Measurements from ENCODE around the gene CACNB1. TPM values are rescaled to one million over a fixed set of nuclear protein-coding genes. Genes with fewer than 3 reads are reported as not detected.

Gene CACNB1
- polyA plus RNA-seq, 1 donor from 2014 or later, result 18.9 TPM

GRCh38 chr17:39147221-39148185 is 50.0 kb downstream of the CACNB1 start:
- peaks cover 17% of the 10 kb centered on the region for H3K27me3 ChIP-seq (ENCODE audit: insufficient read depth, low read depth, low read length)
- H3K9ac ChIP-seq (ENCODE audit: low read length), result no peak overlapping the region
- TF ChIP-seq RAD21 (conservative IDR thresholded peaks at IDR 0.05) (no peak), TAF1 (IDR thresholded peaks at IDR 0.05; ENCODE audit: low read depth) (no peak), EZH2 (IDR thresholded peaks at IDR 0.05; ENCODE audit: borderline replicate concordance, insufficient read depth, low read length, poor library complexity, severe bottlenecking) (no peak)
- H4K20me1 ChIP-seq (ENCODE audit: insufficient read depth), result no peaks in the 10 kb centered on the region
- no peaks in the 10 kb centered on the region for H3K9me2 ChIP-seq (ENCODE audit: insufficient read depth, low read length)
- no peak overlapping the region for H3K4me2 ChIP-seq (ENCODE audit: low read length)
- no peak overlapping the region for H3K27ac ChIP-seq (ENCODE audit: low read length)
- no peaks in the 10 kb centered on the region for H3F3A ChIP-seq (ENCODE audit: insufficient read depth, low read length, poor library complexity, severe bottlenecking)
- no peak overlapping the region for H3K4me3 ChIP-seq (ENCODE audit: low read length)
- H3K9me3 ChIP-seq (ENCODE audit: low read length), result no peaks in the 10 kb centered on the region
- H2AFZ ChIP-seq (ENCODE audit: low read depth, low read length), result no peak overlapping the region
- no peaks in the 10 kb centered on the region for H3K79me2 ChIP-seq (replicated peaks; ENCODE audit: insufficient read depth, low read length)
- no peaks in the 10 kb centered on the region for H3K36me3 ChIP-seq (ENCODE audit: insufficient read depth, low read length)

- TF ChIP-seq POLR2AphosphoS5 (IDR thresholded peaks at IDR 0.05) (no peak), REST (IDR thresholded peaks at IDR 0.05; ENCODE audit: borderline replicate concordance) (no peak), EZH2 (IDR thresholded peaks at IDR 0.05; ENCODE audit: borderline replicate concordance, insufficient read depth, low read length, poor library complexity, severe bottlenecking) (no peak), EP300 (conservative IDR thresholded peaks at IDR 0.05; ENCODE audit: poor library complexity, severe bottlenecking) (no peak), CTCF (IDR thresholded peaks at IDR 0.05; ENCODE audit: poor library complexity, severe bottlenecking) (no peak), TAF1 (IDR thresholded peaks at IDR 0.05; ENCODE audit: low read depth) (no peak), SMC3 (conservative IDR thresholded peaks at IDR 0.05; ENCODE audit: poor library complexity) (no peak), MXI1 (conservative IDR thresholded peaks at IDR 0.05; ENCODE audit: poor library complexity, severe bottlenecking) (no peak), RAD21 (conservative IDR thresholded peaks at IDR 0.05) (no peak)
- Histone ChIP-seq H3K79me2 (replicated peaks; ENCODE audit: insufficient read depth, low read length) (no peaks in the 10 kb centered on the region), H3K9ac (ENCODE audit: low read length) (no peak overlapping the region), H4K20me1 (ENCODE audit: insufficient read depth) (no peaks in the 10 kb centered on the region), H3K9me3 (ENCODE audit: low read length) (no peaks in the 10 kb centered on the region), H3K27me3 (ENCODE audit: insufficient read depth, low read depth, low read length) (peaks cover 17% of the 10 kb centered on the region), H3K4me2 (ENCODE audit: low read length) (no peak overlapping the region), H3F3A (ENCODE audit: insufficient read depth, low read length, poor library complexity, severe bottlenecking) (no peaks in the 10 kb centered on the region), H2AFZ (ENCODE audit: low read depth, low read length) (no peak overlapping the region), H3K9me2 (ENCODE audit: insufficient read depth, low read length) (no peaks in the 10 kb centered on the region), H3K36me3 (ENCODE audit: insufficient read depth, low read length) (no peaks in the 10 kb centered on the region), H3K27ac (ENCODE audit: low read length) (no peak overlapping the region), H3K4me3 (ENCODE audit: low read length) (no peak overlapping the region)
These were observed 51.2 kb downstream of the CACNB1 start for GRCh38 chr17:39146273-39146672.
